ENCODE results near the gene GPR12. TPM values are rescaled to one million over a fixed set of nuclear protein-coding genes. Genes with fewer than 3 reads are reported as not detected.
A peak's percentile ranks its signal among the peaks of the same experiment; 100 is the strongest.

Gene GPR12
- total and polyA plus RNA-seq, 5 donors from 2014 or later = not detected

- Mint-ChIP-seq H3K4me3 (peak overlapping the region; percentile 81 to 88 (median 84)), H3K36me3 (no peaks in the 10 kb centered on the region), H3K27me3 (peaks cover 13% of the 10 kb centered on the region), H3K27ac (peak overlapping the region in 2 of 3 donors; percentile 85), H3K4me1 (peaks cover 0 to 18% (median 0%) of the 10 kb centered on the region in 4 donors), H3K9me3 (peaks cover 0 to 8% (median 0%) of the 10 kb centered on the region in 7 donors)
- DNase-seq (no peak), ATAC-seq (ENCODE audit: low read depth in 2 of 2) (peak; percentile 19 to 49)
- Histone ChIP-seq H3K4me3 (ENCODE audit: low read depth, low read length) (peak overlapping the region; percentile 61), H3K27ac (ENCODE audit: insufficient read depth, low read length, poor library complexity, severe bottlenecking) (no peak overlapping the region), H3K4me1 (ENCODE audit: control insufficient read depth, insufficient read depth, low read length, poor library complexity, severe bottlenecking) (peaks cover 9% of the 10 kb centered on the region), H3K27me3 (ENCODE audit: control insufficient read depth, insufficient read depth, low read length) (peaks cover 2% of the 10 kb centered on the region), H3K9me3 (ENCODE audit: control insufficient read depth in 2 of 2, low read length in 2 of 2) (no peaks in the 10 kb centered on the region), H3K36me3 (ENCODE audit: control insufficient read depth, insufficient read depth, low read length) (no peaks in the 10 kb centered on the region)
Measured at GRCh38 chr13:26784704-26785639, 24.4 kb upstream of the GPR12 start.

GRCh38 chr13:26780411-26780810 is 19.8 kb upstream of the GPR12 start:
- Histone ChIP-seq H3K9me3 (ENCODE audit: control insufficient read depth in 2 of 2, low read length in 2 of 2) (no peaks in the 10 kb centered on the region), H3K4me1 (ENCODE audit: control insufficient read depth, insufficient read depth, low read length, poor library complexity, severe bottlenecking) (peaks cover 7% of the 10 kb centered on the region), H3K4me3 (ENCODE audit: low read depth, low read length) (no peak overlapping the region), H3K27ac (ENCODE audit: insufficient read depth, low read length, poor library complexity, severe bottlenecking) (no peak overlapping the region), H3K27me3 (ENCODE audit: control insufficient read depth, insufficient read depth, low read length) (peaks cover 2% of the 10 kb centered on the region), H3K36me3 (ENCODE audit: control insufficient read depth, insufficient read depth, low read length) (no peaks in the 10 kb centered on the region)
- peaks cover 12% of the 10 kb centered on the region for H3K27me3 Mint-ChIP-seq
- DNase-seq = no peak
- peaks cover 0 to 4% (median 1%) of the 10 kb centered on the region in 7 donors for H3K9me3 Mint-ChIP-seq
- ATAC-seq (ENCODE audit: low read depth in 2 of 2) = no peak
- peaks cover 0 to 7% (median 0%) of the 10 kb centered on the region in 4 donors for H3K4me1 Mint-ChIP-seq
- H3K4me3 Mint-ChIP-seq = no peak overlapping the region
- no peaks in the 10 kb centered on the region for H3K36me3 Mint-ChIP-seq
- no peak overlapping the region for H3K27ac Mint-ChIP-seq

- H3K9me3 Mint-ChIP-seq = peaks cover 0 to 2% (median 0%) of the 10 kb centered on the region in 7 donors
- Histone ChIP-seq H3K9me3 (ENCODE audit: control insufficient read depth in 2 of 2, low read length in 2 of 2) (no peaks in the 10 kb centered on the region), H3K4me1 (ENCODE audit: control insufficient read depth, insufficient read depth, low read length, poor library complexity, severe bottlenecking) (no peaks in the 10 kb centered on the region), H3K27ac (ENCODE audit: insufficient read depth, low read length, poor library complexity, severe bottlenecking) (no peak overlapping the region), H3K36me3 (ENCODE audit: control insufficient read depth, insufficient read depth, low read length) (no peaks in the 10 kb centered on the region), H3K27me3 (ENCODE audit: control insufficient read depth, insufficient read depth, low read length) (peaks cover 2% of the 10 kb centered on the region), H3K4me3 (ENCODE audit: low read depth, low read length) (no peak overlapping the region)
- H3K27ac Mint-ChIP-seq = no peak overlapping the region
- no peak for ATAC-seq (ENCODE audit: low read depth in 2 of 2)
- no peak for DNase-seq
- no peaks in the 10 kb centered on the region for H3K4me1 Mint-ChIP-seq
- no peak overlapping the region for H3K4me3 Mint-ChIP-seq
- H3K27me3 Mint-ChIP-seq = peaks cover 5% of the 10 kb centered on the region
- H3K36me3 Mint-ChIP-seq = no peaks in the 10 kb centered on the region
Measured at GRCh38 chr13:26779321-26779720, 18.7 kb upstream of the GPR12 start.

GRCh38 chr13:26772531-26772930 is 11.9 kb upstream of the GPR12 start:
- H3K9me3 Mint-ChIP-seq = peaks cover 0 to 2% (median 1%) of the 10 kb centered on the region in 7 donors
- Histone ChIP-seq H3K27ac (ENCODE audit: insufficient read depth, low read length, poor library complexity, severe bottlenecking) (no peak overlapping the region), H3K4me1 (ENCODE audit: control insufficient read depth, insufficient read depth, low read length, poor library complexity, severe bottlenecking) (no peaks in the 10 kb centered on the region), H3K36me3 (ENCODE audit: control insufficient read depth, insufficient read depth, low read length) (no peaks in the 10 kb centered on the region), H3K27me3 (ENCODE audit: control insufficient read depth, insufficient read depth, low read length) (no peaks in the 10 kb centered on the region), H3K9me3 (ENCODE audit: control insufficient read depth in 2 of 2, low read length in 2 of 2) (no peaks in the 10 kb centered on the region), H3K4me3 (ENCODE audit: low read depth, low read length) (no peak overlapping the region)
- DNase-seq (no peak), ATAC-seq (ENCODE audit: low read depth in 2 of 2) (no peak)
- H3K4me1 Mint-ChIP-seq = no peaks in the 10 kb centered on the region
- H3K27ac Mint-ChIP-seq = no peak overlapping the region
- no peak overlapping the region for H3K4me3 Mint-ChIP-seq
- peaks cover 6% of the 10 kb centered on the region for H3K27me3 Mint-ChIP-seq
- H3K36me3 Mint-ChIP-seq = no peaks in the 10 kb centered on the region

GRCh38 chr13:26771796-26772195 is 11.2 kb upstream of the GPR12 start:
- no peaks in the 10 kb centered on the region for H3K27me3 ChIP-seq (ENCODE audit: control insufficient read depth, insufficient read depth, low read length)
- Mint-ChIP-seq H3K4me1 (no peaks in the 10 kb centered on the region), H3K4me3 (no peak overlapping the region), H3K27ac (no peak overlapping the region), H3K27me3 (peaks cover 6% of the 10 kb centered on the region), H3K36me3 (no peaks in the 10 kb centered on the region), H3K9me3 (peaks cover 0 to 2% (median 0%) of the 10 kb centered on the region in 7 donors)
- no peak overlapping the region for H3K27ac ChIP-seq (ENCODE audit: insufficient read depth, low read length, poor library complexity, severe bottlenecking)
- DNase-seq = no peak
- H3K4me1 ChIP-seq (ENCODE audit: control insufficient read depth, insufficient read depth, low read length, poor library complexity, severe bottlenecking) = no peaks in the 10 kb centered on the region
- no peaks in the 10 kb centered on the region for H3K36me3 ChIP-seq (ENCODE audit: control insufficient read depth, insufficient read depth, low read length)
- H3K4me3 ChIP-seq (ENCODE audit: low read depth, low read length) = no peak overlapping the region
- H3K9me3 ChIP-seq (ENCODE audit: control insufficient read depth in 2 of 2, low read length in 2 of 2) = no peaks in the 10 kb centered on the region
- no peak for ATAC-seq (ENCODE audit: low read depth in 2 of 2)

GRCh38 chr13:26762745-26763345 is 2.3 kb upstream of the GPR12 start:
- no peak overlapping the region for H3K4me3 ChIP-seq (ENCODE audit: low read depth, low read length)
- DNase-seq (no peak), ATAC-seq (ENCODE audit: low read depth in 2 of 2) (no peak)
- H3K27ac ChIP-seq (ENCODE audit: insufficient read depth, low read length, poor library complexity, severe bottlenecking) = no peak overlapping the region
- Mint-ChIP-seq H3K4me1 (peaks cover 0 to 19% (median 3%) of the 10 kb centered on the region in 4 donors), H3K27me3 (peaks cover 42% of the 10 kb centered on the region), H3K27ac (no peak overlapping the region), H3K4me3 (no peak overlapping the region), H3K36me3 (peaks cover 6% of the 10 kb centered on the region), H3K9me3 (peaks cover 0 to 4% (median 0%) of the 10 kb centered on the region in 7 donors)
- no peaks in the 10 kb centered on the region for H3K36me3 ChIP-seq (ENCODE audit: control insufficient read depth, insufficient read depth, low read length)
- no peaks in the 10 kb centered on the region for H3K9me3 ChIP-seq (ENCODE audit: control insufficient read depth in 2 of 2, low read length in 2 of 2)
- H3K27me3 ChIP-seq (ENCODE audit: control insufficient read depth, insufficient read depth, low read length) = peaks cover 7% of the 10 kb centered on the region
- H3K4me1 ChIP-seq (ENCODE audit: control insufficient read depth, insufficient read depth, low read length, poor library complexity, severe bottlenecking) = peaks cover 4% of the 10 kb centered on the region

GRCh38 chr13:26760832-26761582 is 421 bp upstream of the GPR12 start:
- Histone ChIP-seq H3K4me3 (ENCODE audit: low read depth, low read length) (no peak overlapping the region), H3K36me3 (ENCODE audit: control insufficient read depth, insufficient read depth, low read length) (no peaks in the 10 kb centered on the region), H3K27ac (ENCODE audit: insufficient read depth, low read length, poor library complexity, severe bottlenecking) (no peak overlapping the region), H3K4me1 (ENCODE audit: control insufficient read depth, insufficient read depth, low read length, poor library complexity, severe bottlenecking) (peaks cover 4% of the 10 kb centered on the region), H3K9me3 (ENCODE audit: control insufficient read depth in 2 of 2, low read length in 2 of 2) (no peaks in the 10 kb centered on the region), H3K27me3 (ENCODE audit: control insufficient read depth, insufficient read depth, low read length) (peaks cover 7% of the 10 kb centered on the region)
- no peak for DNase-seq
- Mint-ChIP-seq H3K27ac (no peak overlapping the region), H3K4me1 (peaks cover 0 to 19% (median 3%) of the 10 kb centered on the region in 4 donors), H3K4me3 (peak overlapping the region in 1 of 4 donors; percentile 28), H3K36me3 (peaks cover 6% of the 10 kb centered on the region), H3K27me3 (peaks cover 51% of the 10 kb centered on the region), H3K9me3 (peaks cover 0 to 4% (median 0%) of the 10 kb centered on the region in 7 donors)
- ATAC-seq (ENCODE audit: low read depth in 2 of 2) = no peak
